Psoas muscle (tissue), 8 donors: ENCODE measurements around the gene DOCK8. TPM values are rescaled to one million over a fixed set of nuclear protein-coding genes. Genes with fewer than 3 reads are reported as not detected.

Experiments used
- ATAC-seq, 4 donors: fragments of 200-7000 bp; cut with Tn5 transposase; one replicate each; pipeline ENCODE4 v1.9.1; 2020; ENCODE audit warnings: moderate library complexity in 3 of 4, mild to moderate bottlenecking in 2 of 4
- DNase-seq, 2 donors: peaks; one replicate each; pipeline ENCODE4 v3.0.0-alpha.2; 2020
- H3K27ac ChIP-seq: fragments of 200-600 bp; one replicate; pipeline ENCODE4 v1.8.0; 2022
- H3K27me3 ChIP-seq, 3 donors: fragments of 200-600 bp in 1 of 3; one replicate each; pipeline versions ENCODE4 v1.6.1 to v1.8.0; 2013 to 2022; ENCODE audit warnings: low read length in 2 of 3, mild to moderate bottlenecking in 2 of 3, moderate library complexity in 1 of 3; ENCODE audit not compliant: insufficient read depth in 3 of 3
- H3K36me3 ChIP-seq, 2 donors: fragments of 200-600 bp in 1 of 2; one replicate each; pipeline versions ENCODE4 v1.6.1 to v1.8.0; 2013 to 2022; ENCODE audit warnings: low read depth in 1 of 2, mild to moderate bottlenecking in 1 of 2, moderate library complexity in 1 of 2; ENCODE audit not compliant: insufficient read depth in 1 of 2
- H3K4me1 ChIP-seq: fragments of 200-600 bp; one replicate; pipeline ENCODE4 v1.8.0; 2022
- H3K4me3 ChIP-seq: fragments of 200-600 bp; one replicate; pipeline ENCODE4 v1.8.0; 2022; ENCODE audit warnings: mild to moderate bottlenecking
- H3K9me3 ChIP-seq: fragments of 200-600 bp; one replicate; pipeline ENCODE4 v1.8.0; 2022
- CTCF ChIP-seq: fragments of 200-600 bp; IDR thresholded peaks from one replicate; pipeline ENCODE4 v1.8.0; 2022; ENCODE audit warnings: antibody characterized with exemption
- WGBS, 3 donors: extraction: QIAGEN DNeasy Blood & Tissue Kit; methylation state at CpG; one replicate each; pipeline versions ENCODE4 v1.1.6 to v1.1.7; 2013; 5-methylcytosine and 5-hydroxymethylcytosine counted together
- intact Hi-C, 2 donors: fragments of 100-400 bp; cut with DNase I; formaldehyde crosslinking; loops; one replicate each; pipeline versions ENCODE4 v1.11.0 to v1.14.2; 2022
- polyA plus RNA-seq, 3 donors: library from polyadenylated mRNA; stranded (reverse); fragments of 200-250 nt; gene quantifications; one replicate each; pipeline ENCODE4 v1.2.3, GENCODE V29; 2013
- total RNA-seq, 4 donors: library from RNA; stranded (reverse); fragmentation: NEBNext Ultra II Directional in 2 of 4; extraction: Animal tissue kit (Norgen Biotek cat#: 25700) in 2 of 4; gene quantifications; one replicate each; pipeline versions ENCODE4 v1.2.1 to v1.2.4, GENCODE V29; 2021 to 2023
- donor health status: healthy with polysubstance abuse.
- donor health status: DM: no; HTN: no; CAD: no; lungs with moderate emphysema.
- donor health status: Bipolar disorder and iron deficiency.
- donor health status: healthy.
- donor health status: DM: yes; HTN: yes; CAD: no.
- donor health status: DM: no; HTN: no; CAD: no.
- donor health status: DM: no; HTN: no; CAD: no.
- donor health status: DM: yes; HTN: yes; CAD: no.

DOCK8 gene
- total and polyA plus RNA-seq, 7 donors = 0.32 to 2.8 (median 2.0) TPM

- 68 to 89% (median 87%) methylated on average over 2 of the region's 2 CpGs for WGBS, 3 donors
- DNase-seq (no peak), ATAC-seq (no peak)
- no peak for TF ChIP-seq CTCF
- no peaks in the 10 kb centered on the region for H3K36me3 ChIP-seq
- H3K4me3 ChIP-seq = no peak overlapping the region
- intact Hi-C loops = no loop called here
- H3K4me1 ChIP-seq = no peaks in the 10 kb centered on the region
- no peaks in the 10 kb centered on the region for H3K27me3 ChIP-seq
- no peak overlapping the region for H3K27ac ChIP-seq
- H3K9me3 ChIP-seq = no peaks in the 10 kb centered on the region
These were observed 120.7 kb downstream of the DOCK8 start for GRCh38 chr9:335373-335772.

- Histone ChIP-seq H3K4me1 (no peaks in the 10 kb centered on the region), H3K27ac (no peak overlapping the region), H3K4me3 (no peak overlapping the region), H3K9me3 (no peaks in the 10 kb centered on the region), H3K36me3 (no peaks in the 10 kb centered on the region), H3K27me3 (no peaks in the 10 kb centered on the region)
- DNase-seq (no peak), ATAC-seq (no peak)
- 68 to 84% (median 79%) methylated on average over 2 of the region's 2 CpGs for WGBS, 3 donors
- intact Hi-C loops = no loop called here
- no peak for TF ChIP-seq CTCF
These were observed 121.4 kb downstream of the DOCK8 start for GRCh38 chr9:336039-336438.

GRCh38 chr9:338602-339001 is 123.9 kb downstream of the DOCK8 start:
- H3K36me3 ChIP-seq = no peaks in the 10 kb centered on the region
- no peak overlapping the region for H3K4me3 ChIP-seq
- H3K9me3 ChIP-seq = no peaks in the 10 kb centered on the region
- ATAC-seq = no peak
- 83 to 86% (median 83%) methylated on average over 6 of the region's 6 CpGs for WGBS, 3 donors
- no peak overlapping the region for H3K27ac ChIP-seq
- no peaks in the 10 kb centered on the region for H3K4me1 ChIP-seq
- H3K27me3 ChIP-seq = no peaks in the 10 kb centered on the region
- intact Hi-C loops = no loop called here
- DNase-seq = no peak
- TF ChIP-seq CTCF = no peak

DNA sequence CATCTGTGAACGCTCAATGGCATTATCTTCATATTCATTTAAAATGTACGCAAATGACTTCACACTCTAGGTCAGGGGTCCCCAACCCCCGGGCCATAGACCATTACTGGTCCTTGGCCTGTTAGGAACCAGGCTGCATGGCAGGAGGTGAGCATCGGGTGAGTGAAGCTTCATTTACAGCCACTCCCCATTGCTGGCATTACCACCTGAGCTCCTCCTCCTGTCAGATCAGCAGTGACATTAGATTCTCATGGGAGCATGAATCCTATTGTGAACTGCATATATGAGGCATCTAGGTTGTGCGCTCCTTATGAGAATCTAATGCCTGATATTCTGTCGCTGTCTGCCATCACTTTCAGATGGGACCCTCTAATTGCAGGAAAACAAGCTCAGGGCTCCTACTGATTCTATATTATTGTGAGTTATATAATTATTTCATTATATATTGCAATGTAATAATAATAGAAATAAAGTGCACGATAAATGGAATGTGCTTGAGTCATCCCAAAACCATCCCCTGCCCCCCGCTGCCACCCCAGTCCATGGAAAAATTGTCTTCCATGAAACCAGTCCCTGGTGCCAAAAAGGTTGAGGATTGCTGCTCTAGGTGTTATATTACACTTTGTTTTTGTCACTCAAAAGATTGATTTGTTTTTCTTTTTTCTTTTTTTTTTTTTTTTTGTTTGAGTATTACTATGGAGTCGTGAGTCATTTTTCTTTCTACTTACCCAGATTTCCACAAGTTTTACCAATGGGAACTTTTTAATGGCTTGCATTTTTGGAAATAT is 127.2 kb downstream of the DOCK8 start:
- intact Hi-C loops = loop anchor here in 1 of 2 donors (10.0 kb wide), 1 partner anchor 203 kb away; no protein-coding TSS in a partner anchor
- H3K4me1 ChIP-seq = no peaks in the 10 kb centered on the region
- H3K27me3 ChIP-seq = no peaks in the 10 kb centered on the region
- H3K27ac ChIP-seq = no peak overlapping the region
- no peak for TF ChIP-seq CTCF
- H3K9me3 ChIP-seq = no peaks in the 10 kb centered on the region
- ATAC-seq = no peak
- H3K4me3 ChIP-seq = no peak overlapping the region
- no peak for DNase-seq
- no peaks in the 10 kb centered on the region for H3K36me3 ChIP-seq
- 81 to 84% (median 83%) methylated on average over 9 of the region's 9 CpGs for WGBS, 3 donors
